Mesodermal cell (in vitro differentiated cells): ENCODE results near the gene CREB3L2.
"Not testable (repeated sequence)": the region's sequence is repeated elsewhere in the genome, so short reads cannot be mapped to it uniquely, and the experiment has no call there.

Source experiments
- H3K27ac ChIP-seq: 2 replicates; pipeline ENCODE4 v1.7.0; 2013; ENCODE audit warnings: mild to moderate bottlenecking, low read depth, low read length, moderate library complexity; ENCODE audit not compliant: severe bottlenecking
- H3K36me3 ChIP-seq: 2 replicates; pipeline ENCODE4 v1.7.1; 2013; ENCODE audit warnings: mild to moderate bottlenecking, low read length, moderate library complexity; ENCODE audit not compliant: control insufficient read depth, insufficient read depth
- H3K4me1 ChIP-seq: one replicate; pipeline ENCODE4 v1.7.1; 2013; ENCODE audit warnings: mild to moderate bottlenecking, low read length; ENCODE audit not compliant: insufficient read depth, control insufficient read depth, poor library complexity, severe bottlenecking
- H3K4me3 ChIP-seq: 2 replicates; pipeline ENCODE4 v1.7.0; 2013; ENCODE audit warnings: low read length, control low read depth, mild to moderate bottlenecking; ENCODE audit not compliant: insufficient read depth, poor library complexity, severe bottlenecking; ENCODE audit errors: extremely low read depth
- H3K9me3 ChIP-seq: 2 replicates; pipeline ENCODE4 v1.7.1; 2013; ENCODE audit warnings: mild to moderate bottlenecking, low read length, moderate library complexity; ENCODE audit not compliant: control insufficient read depth
- WGBS, 2 experiments: methylation state at CpG; one replicate each; pipeline ENCODE4 v1.1.5; 2013; ENCODE audit warnings: missing lambda C conversion rate in 2 of 2; ENCODE audit not compliant: insufficient coverage in 2 of 2; 5-methylcytosine and 5-hydroxymethylcytosine counted together

Gene CREB3L2

DNA sequence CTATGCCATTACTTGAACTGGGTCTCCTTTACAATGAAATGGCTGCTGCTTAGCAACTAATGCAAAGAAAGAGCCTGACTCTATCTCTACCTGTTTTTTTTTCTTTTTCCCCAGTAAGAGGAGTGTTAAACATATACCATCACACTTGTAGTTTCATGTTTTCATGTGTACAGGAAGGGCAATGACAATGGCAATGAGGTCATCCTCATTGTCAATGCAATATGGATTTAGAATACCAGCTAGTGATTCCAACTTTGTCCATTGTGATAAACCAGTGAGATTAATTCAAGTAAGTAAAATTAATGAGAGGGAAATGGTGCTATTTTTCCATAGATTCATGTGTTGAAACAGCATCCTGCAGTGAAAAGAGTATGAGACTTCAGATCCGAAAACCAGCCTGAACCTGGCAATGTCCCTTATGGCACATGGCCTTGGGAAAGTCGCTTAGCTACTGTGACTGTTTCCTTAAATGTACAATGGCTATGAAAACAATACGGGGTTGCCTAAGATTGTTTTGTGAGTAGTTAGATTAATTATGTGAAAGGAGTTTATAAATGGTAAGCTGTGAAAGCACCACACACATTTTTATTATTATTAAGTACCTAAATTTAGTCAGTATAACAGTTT lies 166.3 kb downstream of the CREB3L2 start:
- Histone ChIP-seq H3K9me3 (peaks cover 20% of the 10 kb centered on the region), H3K36me3 (no peaks in the 10 kb centered on the region), H3K4me1 (peaks cover 4% of the 10 kb centered on the region), H3K4me3 (no peak overlapping the region), H3K27ac (no peak overlapping the region)
- 79 to 89% methylated on average over 1 to 3 of the region's 3 CpGs for WGBS, 2 experiments

DNA sequence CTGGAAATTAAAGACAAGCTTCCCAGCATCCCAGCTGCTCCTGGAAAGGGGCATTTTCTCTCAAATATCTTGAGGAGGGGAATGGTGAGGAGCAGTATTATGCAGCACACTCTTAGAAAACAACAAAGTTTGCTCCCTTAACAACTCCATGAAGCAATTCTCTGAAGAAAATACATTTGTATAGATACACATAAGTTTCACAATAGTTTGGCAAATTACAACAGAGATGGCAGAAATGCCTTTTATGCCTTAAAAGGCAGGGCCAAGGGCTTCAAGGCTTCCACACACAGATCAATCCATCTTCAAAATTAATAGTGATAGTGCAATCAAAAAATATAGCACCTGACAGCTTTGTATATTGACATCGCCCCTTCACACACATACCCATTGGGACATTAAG lies 167.3 kb downstream of the CREB3L2 start:
- WGBS, 2 experiments = 100% methylated on average over 1 of the region's 1 CpG
- H3K4me3 ChIP-seq = no peak overlapping the region
- H3K27ac ChIP-seq = no peak overlapping the region

DNA sequence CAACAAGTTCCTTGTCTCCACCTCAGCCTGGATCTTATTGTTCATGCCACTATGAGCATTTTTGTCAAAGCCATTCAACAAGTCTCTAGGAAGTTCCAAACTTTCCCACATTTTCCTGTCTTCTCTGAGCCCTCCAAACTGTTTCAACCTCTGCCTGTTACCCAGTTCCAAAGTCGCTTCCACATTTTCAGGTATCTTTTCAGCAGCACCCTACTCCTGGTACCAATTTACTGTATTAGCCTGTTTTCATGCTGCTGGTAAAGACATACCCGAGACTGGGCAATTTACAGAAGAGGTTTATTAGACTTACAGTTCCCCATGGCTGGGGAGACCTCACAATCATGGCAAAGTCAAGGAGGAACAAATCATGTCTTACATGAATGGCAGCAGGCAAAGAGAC lies 168.9 kb downstream of the CREB3L2 start:
- not testable (repeated sequence) for H3K36me3 ChIP-seq, H3K4me1 ChIP-seq, H3K27ac ChIP-seq, H3K4me3 ChIP-seq
- 94 to 95% methylated on average over 2 of the region's 2 CpGs for WGBS, 2 experiments
- H3K9me3 ChIP-seq = peaks cover 20% of the 10 kb centered on the region

More for the DNA sequence above, 167.3 kb downstream of the CREB3L2 start:
- Histone ChIP-seq H3K9me3 (peaks cover 20% of the 10 kb centered on the region), H3K4me1 (no peaks in the 10 kb centered on the region), H3K36me3 (no peaks in the 10 kb centered on the region)

DNA sequence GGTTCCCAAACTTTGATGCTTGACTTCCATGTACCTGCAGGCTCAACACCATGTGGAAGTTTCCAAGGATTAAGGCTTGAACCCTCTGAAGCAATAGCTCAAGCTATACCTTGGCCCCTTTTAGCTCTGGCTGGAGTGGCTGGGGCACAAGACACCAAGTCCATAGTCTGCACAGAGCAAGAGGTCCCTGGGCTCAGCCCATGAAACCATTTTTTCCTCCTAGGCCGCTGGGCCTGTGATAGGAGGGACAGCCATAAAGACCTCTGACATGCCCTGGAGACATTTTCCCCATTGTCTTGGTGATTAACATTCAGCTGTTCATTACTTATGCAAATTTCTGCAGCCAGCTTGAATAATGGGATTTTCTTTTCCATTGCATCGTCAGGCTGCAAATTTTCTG lies 169.5 kb downstream of the CREB3L2 start:
- Histone ChIP-seq H3K4me3 (no peak overlapping the region), H3K4me1 (no peaks in the 10 kb centered on the region), H3K36me3 (no peaks in the 10 kb centered on the region), H3K27ac (no peak overlapping the region), H3K9me3 (peaks cover 20% of the 10 kb centered on the region)
- WGBS, 2 experiments = 94 to 100% methylated on average over 2 of the region's 2 CpGs

DNA sequence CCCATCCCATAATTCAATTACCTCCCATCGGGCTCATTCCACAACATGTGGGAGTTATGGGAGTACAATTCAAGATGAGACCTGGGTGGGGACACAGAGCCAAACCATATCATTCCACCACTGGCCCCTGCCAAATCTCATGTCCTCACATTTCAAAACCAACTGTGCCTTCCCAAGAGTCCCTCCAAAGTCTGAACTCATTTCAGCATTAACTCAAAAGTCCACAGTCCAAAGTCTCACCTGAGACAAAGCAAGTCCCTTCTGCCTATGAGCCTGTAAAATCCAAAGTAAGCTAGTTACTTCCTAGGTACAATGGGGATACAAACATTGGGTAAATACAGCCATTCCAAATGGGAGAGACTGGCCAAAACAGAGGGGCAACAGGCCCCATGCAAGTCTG lies 170.3 kb downstream of the CREB3L2 start:
- not testable (repeated sequence) for H3K27ac ChIP-seq, H3K36me3 ChIP-seq, H3K4me1 ChIP-seq, H3K4me3 ChIP-seq
- peaks cover 20% of the 10 kb centered on the region for H3K9me3 ChIP-seq
- no CpG with 5 or more reads among the region's 1 CpG for WGBS, 2 experiments

DNA sequence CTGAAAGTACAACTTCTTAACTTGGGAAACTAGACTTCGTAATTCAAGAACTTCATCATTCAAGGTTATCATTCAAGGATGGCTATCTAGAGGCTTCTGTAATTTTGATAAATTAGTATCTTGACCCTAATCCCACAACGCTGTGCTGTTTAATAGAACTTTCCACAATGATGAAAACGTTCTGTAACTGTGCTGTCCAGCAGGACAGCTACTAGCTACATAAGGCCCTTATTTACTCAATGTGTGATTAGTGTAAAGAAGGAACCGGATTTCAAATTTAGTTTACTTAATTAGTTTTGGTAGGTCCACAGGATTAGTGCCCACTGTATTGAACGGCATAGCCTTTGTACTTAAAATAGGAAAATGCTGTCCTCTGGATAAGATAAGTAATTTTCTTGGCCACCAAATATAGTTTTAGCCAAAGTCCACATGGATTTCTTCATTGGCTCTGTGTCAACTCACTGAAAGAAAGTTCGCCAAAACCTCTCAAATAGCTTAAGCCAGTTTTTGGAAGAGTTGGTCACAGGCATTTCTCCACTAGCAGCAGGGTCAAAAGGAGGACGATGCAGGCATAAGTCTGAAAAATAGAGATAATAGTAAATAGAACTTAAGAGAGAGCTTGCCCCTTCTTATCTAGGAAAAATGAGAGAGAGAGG lies 172.4 kb downstream of the CREB3L2 start:
- no peaks in the 10 kb centered on the region for H3K36me3 ChIP-seq
- 86 to 91% methylated on average over 2 to 5 of the region's 7 CpGs for WGBS, 2 experiments
- H3K9me3 ChIP-seq = peaks cover 20% of the 10 kb centered on the region
- no peaks in the 10 kb centered on the region for H3K4me1 ChIP-seq
- H3K27ac ChIP-seq = no peak overlapping the region
- no peak overlapping the region for H3K4me3 ChIP-seq

DNA sequence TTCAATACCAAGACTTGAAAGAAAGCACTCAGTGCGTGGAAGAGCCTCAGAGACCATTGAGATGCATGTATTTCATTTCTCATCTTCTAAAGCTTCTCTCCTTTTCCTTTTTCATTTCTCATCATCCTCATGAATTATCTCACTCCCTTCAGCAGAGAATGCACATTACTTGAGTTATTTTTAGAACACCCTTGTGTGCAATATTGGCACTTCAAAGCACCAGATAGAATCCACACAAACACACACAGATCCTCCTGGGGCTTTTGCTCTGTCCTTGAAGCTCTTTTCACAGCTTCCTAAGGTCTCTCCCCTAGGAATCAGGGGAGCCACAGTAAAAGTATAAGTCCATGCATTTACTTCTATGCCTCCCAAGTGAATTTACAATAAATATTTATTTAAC lies 173.4 kb downstream of the CREB3L2 start:
- no peaks in the 10 kb centered on the region for H3K36me3 ChIP-seq
- no peak overlapping the region for H3K4me3 ChIP-seq
- H3K27ac ChIP-seq = no peak overlapping the region
- 82 to 100% methylated on average over 1 of the region's 1 CpG for WGBS, 2 experiments
- no peaks in the 10 kb centered on the region for H3K4me1 ChIP-seq
- H3K9me3 ChIP-seq = peaks cover 16% of the 10 kb centered on the region

DNA sequence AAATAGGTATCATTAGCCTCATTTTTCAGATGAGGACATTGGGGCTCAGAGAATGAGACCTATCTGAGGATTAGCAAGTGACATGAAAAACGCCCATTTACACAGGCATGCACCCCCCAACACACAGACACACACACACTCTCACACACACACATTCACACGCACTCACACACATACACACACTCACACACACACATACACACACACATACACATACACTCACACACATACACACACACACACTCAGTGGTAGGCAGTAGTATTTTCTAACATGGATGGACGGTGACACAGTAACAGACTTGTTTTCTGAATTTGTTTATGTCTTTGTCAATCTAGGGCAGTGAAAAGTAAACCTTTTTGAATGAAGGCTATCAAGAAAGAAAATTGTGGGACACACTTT lies 176.4 kb downstream of the CREB3L2 start:
- 60 to 81% methylated on average over 1 to 2 of the region's 3 CpGs for WGBS, 2 experiments

More for the DNA sequence above, 176.4 kb downstream of the CREB3L2 start:
- Histone ChIP-seq H3K36me3 (no peaks in the 10 kb centered on the region), H3K4me1 (peaks cover 1% of the 10 kb centered on the region), H3K9me3 (no peaks in the 10 kb centered on the region), H3K4me3 (no peak overlapping the region), H3K27ac (no peak overlapping the region)
